Fibroblast of pulmonary artery (primary cell): ENCODE measurements around the gene GPC1.

Experiments
- DNase-seq: peaks from one replicate; pipeline ENCODE4 v3.0.0-alpha.2; 2010; ENCODE audit warnings: low read depth
- H3K4me3 ChIP-seq: replicated peaks from 2 replicates; pipeline ENCODE4 v1.5.1; 2011; ENCODE audit warnings: low read depth, mild to moderate bottlenecking, control low read depth, low read length, moderate library complexity
- CTCF ChIP-seq: IDR thresholded peaks from 2 replicates; pipeline ENCODE4 v1.5.1; 2011; ENCODE audit warnings: mild to moderate bottlenecking, control low read depth, low read length, inconsistent platforms; ENCODE audit errors: missing control alignments

The GPC1 gene

GRCh38 chr2:240459401-240460252, 24.2 kb downstream of the GPC1 start:
- no peak for TF ChIP-seq CTCF
- H3K4me3 ChIP-seq: no peak overlapping the region
- DNase-seq: no peak

DNA sequence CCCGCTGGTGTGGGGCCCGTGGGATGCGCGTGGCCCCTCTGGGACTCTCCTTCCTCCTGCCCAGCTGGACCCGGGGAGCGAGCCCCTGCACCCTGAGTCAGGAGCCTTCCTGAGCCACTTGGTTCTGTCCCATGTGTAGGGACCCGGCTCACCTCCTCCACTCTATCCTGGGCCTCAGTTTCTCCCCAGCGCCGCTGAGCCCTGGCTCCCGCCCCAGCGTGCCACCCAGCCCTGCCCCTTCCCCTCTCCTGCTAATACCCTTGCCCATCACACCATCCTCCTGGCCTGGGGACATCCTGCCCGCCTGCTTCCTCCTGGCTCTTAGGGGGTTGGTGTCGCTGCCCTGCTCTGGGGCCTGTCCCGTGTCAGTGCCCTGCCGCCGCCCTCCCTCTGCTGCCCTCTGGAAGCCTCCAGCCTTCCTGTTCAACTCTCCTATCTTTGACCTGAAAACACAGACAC, 24.8 kb downstream of the GPC1 start:
- DNase-seq: no peak
- no peak for TF ChIP-seq CTCF
- no peak overlapping the region for H3K4me3 ChIP-seq

- no peak overlapping the region for H3K4me3 ChIP-seq
- DNase-seq: no peak
- TF ChIP-seq CTCF: no peak
Observed at GRCh38 chr2:240460781-240461431, 25.4 kb downstream of the GPC1 start.

DNA sequence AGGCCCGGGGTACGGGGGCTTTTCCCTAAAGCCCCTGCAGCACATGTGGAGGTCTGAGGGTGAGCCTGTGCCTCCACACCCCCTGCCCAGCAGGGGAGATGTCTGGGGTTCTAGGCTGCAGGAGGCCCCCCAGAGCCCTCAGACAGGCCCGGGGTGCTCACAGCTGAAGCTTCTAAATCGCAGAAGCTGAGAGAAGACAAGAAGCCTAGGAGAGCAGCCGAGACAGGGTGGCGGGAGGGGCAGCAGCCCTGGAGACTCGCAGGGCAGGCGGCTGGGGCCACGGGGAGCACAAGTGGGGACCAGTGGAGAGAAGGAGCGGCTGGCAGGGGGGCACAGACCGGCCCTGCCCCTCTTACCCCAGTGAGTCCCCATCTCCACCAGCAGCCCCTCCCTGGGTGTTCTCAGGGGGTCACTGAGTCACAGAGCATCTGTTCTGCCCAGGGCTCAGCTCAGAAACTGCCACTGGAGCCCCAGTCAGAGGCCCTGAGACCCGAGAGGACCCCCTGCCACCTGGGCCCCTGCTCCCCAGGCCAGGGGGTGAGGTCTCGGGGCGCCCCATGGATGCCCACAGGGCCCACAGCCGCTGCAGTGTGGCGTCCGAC, 26.1 kb downstream of the GPC1 start:
- DNase-seq: no peak
- no peak overlapping the region for H3K4me3 ChIP-seq
- no peak for TF ChIP-seq CTCF

GRCh38 chr2:240462073-240462706, 26.7 kb downstream of the GPC1 start:
- TF ChIP-seq CTCF: no peak
- H3K4me3 ChIP-seq: no peak overlapping the region
- DNase-seq: no peak

DNA sequence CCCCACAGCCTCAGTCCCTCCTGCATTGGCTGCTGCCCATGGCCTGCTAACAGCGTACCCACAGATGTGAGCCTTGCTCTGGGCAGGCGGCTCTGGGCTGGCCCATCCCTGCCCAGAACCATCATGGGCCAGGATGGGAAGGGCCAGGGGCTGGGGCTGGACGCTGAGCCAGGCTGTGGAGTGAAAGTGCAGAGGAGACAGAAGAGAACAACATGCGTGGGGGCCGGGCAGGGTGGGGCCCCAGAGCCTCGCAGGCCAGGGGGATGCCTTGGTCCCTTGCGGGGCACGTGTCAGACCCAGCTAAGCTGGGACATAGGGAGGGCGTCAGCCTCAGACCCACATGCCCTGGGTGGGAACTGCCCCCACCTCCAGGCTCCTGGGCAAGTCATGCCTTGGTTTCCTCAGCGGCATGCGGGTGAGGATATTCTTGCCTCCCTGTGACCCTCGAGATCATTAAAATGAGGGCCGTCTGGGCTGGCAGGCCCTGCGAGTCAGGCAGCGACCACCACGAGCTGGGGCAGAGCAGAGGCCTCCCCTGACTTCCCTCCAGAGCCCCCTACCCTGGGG, 27.3 kb downstream of the GPC1 start:
- no peak for TF ChIP-seq CTCF
- no peak for DNase-seq
- H3K4me3 ChIP-seq: no peak overlapping the region
